Activated CD4-positive, alpha-beta T cell treated with anti-CD3 and anti-CD28 coated beads, Interleukin-2, amount 50 U/mL, for 48 hours (primary cell): ENCODE results near the gene TAGLN3.

Experiments
- DNase-seq, 2 experiments: peaks; one replicate each; pipeline ENCODE4 v3.0.0-alpha.2; 2020

Gene TAGLN3

DNA sequence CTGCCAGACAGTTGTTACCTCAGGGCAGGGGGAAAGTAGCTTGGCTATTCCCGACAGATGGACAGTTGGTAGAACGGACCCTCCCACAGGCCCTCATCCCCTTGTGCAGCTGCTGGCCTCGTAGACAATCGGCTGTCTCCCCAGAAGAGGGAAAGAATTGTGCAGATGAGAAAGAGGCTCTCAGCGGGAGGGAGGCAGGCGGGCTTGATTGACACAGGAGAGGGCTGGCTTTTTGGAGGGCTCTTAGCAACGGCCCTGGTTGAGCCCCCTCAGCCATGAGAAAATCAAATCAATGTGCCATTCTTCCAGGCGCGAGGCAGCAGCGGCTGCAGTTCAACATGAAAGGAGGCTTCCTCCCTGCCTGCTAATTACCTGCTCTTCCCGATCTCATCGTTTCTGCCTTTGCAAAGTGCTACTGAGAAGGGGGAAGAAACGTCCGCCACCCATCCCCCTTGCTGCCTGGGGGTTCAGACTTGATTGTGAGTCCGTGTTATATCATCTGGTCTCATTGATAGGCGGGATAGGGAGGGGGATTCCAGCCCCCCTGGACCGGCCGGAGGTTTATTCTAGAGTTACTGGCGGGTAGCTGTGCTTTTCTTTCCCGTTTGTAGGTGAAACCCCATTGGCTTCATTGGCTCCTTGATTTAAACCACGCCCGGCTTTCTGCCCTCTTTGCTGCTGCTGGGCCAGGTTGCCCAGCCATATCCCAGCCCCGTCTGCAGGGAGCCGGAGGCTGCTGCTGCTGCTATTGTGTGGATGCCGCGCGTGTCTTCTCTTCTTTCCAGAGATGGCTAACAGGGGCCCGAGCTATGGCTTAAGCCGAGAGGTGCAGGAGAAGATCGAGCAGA lies at the start of gene TAGLN3:
Gene TAGLN3, plus strand, starts transcription at position 287 of the 848 bp plus-strand sequence. Its CDS starts 501 bp downstream, at position 788.
- DNase-seq, result no peak

DNA sequence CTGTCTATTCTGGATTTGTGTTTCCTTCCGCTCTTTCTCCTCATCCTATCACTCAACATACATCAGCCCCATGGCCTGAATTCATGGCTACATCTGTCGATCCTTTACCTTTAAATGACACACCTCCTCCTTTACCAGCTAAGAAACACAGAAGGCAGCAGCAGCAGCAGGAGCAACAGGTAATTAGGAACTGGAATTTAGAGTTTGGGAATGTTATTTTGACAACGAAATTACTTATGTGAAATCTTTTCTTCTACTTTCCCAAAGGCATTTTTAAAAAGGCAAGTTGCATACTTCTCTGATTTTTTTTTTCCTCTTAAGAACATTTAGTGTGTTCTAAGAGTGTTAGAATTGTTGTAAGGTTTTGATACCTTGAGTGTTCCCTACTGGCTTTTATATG lies 49.0 kb upstream of the TAGLN3 start:
- no peak for DNase-seq

GRCh38 chr3:111951032-111951431 lies 47.7 kb upstream of the TAGLN3 start:
- no peak for DNase-seq

DNA sequence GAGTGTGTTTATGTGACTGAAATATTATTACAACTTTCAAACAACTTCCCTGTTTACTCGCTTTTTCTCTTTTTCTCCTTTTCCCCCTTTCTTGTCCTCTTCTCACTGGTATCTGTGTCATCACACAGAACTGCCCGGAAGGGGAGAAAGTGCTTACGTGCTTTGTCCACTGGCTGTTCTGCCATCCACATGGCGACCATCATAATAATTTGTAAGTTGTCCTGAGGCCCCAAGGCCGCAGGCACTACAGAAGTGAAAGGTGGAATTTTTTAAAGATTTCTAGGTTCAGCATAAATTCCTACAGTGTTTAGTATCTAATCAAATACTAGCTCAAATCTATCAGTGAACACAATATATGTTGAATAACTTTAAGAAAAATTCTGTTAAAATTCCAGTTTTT lies 46.6 kb upstream of the TAGLN3 start:
- no peak for DNase-seq

DNA sequence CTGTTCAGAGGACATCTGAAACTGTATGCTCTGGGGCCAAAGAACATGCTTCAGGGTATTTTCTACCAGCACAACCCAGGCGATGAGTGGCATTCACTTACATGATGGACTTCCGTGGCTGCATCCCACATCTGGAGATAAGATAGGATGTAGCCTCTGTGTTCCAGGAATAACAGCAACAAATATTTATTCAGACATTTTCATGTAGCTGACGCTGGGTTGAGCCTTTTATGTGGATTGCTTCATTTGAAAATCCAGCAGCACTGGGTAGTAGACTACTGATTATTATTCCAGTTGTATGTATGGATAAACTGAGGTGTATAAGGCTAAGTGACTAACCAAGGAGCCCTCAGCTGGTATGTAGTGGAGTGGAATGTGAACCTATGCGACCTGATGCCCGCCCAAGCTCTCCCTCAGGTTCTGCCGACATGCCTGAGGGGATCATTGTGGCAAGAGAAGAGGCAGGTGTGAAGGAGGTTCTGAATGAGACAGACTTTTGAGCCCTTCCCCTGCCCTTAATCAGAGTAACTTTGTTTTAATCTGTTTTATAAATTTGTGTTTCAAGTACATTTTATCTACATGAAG lies 45.8 kb upstream of the TAGLN3 start:
- no peak for DNase-seq

DNA sequence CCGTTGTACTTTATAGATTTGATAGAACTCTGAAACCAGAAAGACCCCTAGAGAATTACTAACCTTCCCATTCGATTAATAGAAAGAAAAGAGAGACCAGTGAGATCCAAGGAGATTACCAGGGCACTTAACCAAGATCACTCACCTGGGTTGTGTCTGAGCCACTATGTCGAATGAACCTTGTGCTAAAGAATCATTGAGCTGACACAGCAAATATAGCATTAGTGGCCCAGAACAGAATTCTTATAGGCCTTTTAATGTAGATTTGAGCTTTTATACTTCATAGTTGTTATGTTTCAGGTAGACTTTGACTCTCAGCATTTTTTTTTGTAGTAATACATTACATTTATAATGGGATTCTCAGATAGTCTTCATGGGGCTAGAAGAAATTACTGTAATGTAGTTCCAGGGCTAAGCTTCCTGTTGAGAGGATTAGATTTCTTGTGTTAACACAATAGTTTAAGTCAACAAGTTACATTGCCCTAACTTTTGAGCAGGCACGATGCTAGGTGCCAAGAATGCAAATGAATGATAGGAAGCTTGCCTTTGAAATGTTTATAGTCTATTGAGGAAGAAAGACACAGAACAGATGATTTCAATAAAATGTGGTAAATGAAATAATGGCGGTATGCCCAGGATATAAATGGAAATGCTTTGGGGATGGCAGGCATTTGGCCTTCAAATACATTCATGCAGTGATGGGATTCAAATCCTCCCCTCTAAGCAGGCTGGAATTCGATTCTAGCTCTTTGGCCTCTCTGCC lies 44.3 kb upstream of the TAGLN3 start:
- no peak for DNase-seq

DNA sequence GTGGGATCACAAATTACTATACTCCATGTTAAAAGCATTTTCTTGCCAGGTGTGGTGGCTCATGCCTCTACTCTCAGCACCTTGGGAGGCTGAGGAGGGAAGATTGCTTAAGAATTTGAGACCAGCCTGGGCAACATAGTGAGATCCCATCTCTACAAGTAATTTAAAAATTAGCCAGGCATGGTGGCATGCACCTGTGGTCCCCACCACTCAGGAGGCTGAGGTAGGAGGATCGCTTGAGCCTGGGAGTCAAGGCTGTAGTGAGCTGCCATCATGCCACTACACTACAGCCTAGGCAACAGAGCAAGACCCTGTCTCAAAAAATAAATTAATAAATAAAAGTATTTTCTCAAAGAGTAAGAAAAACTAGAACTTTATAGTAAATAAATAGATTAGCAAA lies 42.8 kb upstream of the TAGLN3 start:
- no peak for DNase-seq

DNA sequence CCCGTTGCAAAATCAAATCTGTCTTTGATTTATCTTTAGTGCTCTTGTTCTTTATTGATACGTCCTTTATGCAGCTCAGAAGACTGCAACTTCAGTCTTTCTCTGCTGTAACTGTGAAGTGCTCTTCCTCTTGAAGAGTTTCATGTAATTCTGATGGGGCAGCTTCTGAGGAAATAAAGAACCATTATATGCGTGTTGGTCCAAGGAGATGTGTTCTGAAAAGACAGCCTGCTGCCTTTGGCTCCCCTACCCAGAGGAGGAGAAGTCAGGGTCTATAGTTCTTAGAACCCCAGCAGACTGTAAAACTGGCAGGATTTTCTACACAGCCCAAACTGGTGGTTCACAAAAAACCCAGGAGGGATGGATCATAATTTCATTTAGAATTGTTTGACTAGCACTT lies 42.3 kb upstream of the TAGLN3 start:
- no peak for DNase-seq

DNA sequence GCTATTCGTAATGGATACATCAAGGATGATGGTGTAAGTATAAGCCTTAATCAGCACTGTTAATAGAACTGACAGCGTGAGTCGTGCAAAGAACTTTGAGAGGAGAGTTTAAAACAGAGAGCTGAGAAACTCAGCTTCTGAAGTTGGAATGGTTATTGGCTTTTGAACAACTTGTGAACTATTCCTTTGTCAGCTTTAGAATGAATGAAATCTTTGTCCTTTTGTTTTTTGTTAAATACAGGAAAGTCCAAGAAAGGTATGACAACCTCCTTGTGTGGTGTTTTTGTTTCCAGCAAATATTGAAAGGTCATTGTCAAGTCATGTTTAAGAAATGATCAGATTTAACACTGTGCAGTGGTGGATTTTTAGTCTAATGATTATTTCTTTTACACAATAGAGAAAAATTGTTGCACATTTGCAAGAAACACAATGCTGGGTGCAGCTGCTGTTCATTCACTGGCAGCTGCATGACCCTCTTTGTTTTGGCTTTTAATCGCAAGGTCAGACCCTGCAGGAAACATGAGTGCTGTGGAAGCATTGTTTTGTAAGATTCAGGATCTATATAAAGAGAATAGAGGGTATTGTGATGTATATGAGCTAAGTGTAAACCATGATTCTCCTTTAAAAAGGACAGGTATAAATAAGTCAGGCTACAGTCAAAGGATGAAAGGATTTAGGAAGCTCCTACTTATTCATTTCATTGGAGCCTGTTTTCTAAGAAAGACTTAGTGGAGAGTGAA lies 41.6 kb upstream of the TAGLN3 start:
- no peak for DNase-seq

DNA sequence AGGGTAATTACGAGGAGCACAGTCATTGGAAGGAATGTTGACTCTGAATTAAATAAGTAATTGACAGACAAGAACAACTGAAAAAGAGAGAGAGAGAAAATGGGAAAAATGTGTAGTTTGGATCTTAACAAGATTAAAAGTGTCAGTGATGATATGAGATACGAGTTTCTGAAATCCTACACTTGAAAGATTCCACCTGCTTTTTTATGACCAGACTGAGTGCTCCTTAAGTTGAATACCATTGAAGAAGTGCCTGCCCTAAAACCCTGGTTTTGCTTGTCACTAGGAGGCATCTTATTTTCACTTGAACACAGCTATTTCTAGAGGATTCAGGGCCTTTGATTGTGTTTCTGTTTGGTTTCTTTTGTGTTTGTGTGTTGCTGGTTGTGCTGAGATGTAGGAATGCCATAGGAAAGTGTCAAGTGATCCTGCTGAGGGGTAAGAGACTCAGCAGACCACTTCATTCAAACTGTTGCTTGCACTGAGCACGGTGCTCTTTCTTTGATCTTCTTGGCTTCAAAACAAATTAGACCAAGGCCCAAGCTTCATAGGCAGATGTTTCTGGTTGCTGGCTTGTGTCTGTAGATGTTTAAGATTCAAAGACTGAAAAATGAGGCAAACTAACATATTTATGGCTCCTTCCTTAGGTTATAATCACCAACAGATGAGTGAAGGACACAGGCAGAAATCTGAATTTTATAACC lies 37.1 kb upstream of the TAGLN3 start:
- no peak for DNase-seq

- no peak for DNase-seq
Measured at GRCh38 chr3:111963424-111963823, 35.3 kb upstream of the TAGLN3 start.

GRCh38 chr3:111965484-111965883 lies 33.2 kb upstream of the TAGLN3 start:
- no peak for DNase-seq

GRCh38 chr3:111967068-111967467 lies 31.7 kb upstream of the TAGLN3 start:
- DNase-seq, result no peak

GRCh38 chr3:111967651-111968274 lies 31.0 kb upstream of the TAGLN3 start:
- peak; percentile 87 to 90 for DNase-seq

GRCh38 chr3:111968319-111969054 lies 30.2 kb upstream of the TAGLN3 start:
- no peak for DNase-seq

GRCh38 chr3:111970376-111970775 lies 28.3 kb upstream of the TAGLN3 start:
- no peak for DNase-seq

DNA sequence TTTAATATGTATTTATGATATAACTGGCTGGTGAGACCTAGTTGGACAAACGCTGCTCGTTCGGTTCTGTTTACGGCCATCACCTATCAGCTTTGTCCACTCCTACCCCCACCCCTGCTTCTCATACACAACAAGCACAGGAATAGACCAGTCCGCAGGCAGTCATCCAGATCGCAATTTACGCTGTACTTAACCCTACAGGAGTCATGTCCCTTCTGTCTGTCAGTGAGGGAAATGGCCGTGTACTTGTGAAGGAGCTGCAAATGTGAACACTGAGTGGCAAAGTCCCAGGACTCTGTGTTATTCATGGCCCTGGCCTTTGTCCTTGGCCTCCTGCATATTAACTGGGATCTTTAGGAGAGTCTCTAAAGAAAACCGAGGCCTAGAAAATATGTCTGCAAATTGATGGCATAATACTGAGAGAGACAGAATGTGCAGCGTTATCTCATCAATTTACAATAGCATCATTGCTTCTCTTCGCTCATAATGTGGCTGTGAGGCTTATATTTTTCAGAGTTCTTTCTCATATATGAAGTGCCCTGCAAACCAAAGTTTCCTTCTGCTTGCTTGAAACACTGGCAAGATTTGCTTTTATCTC lies 27.1 kb upstream of the TAGLN3 start:
- DNase-seq, result no peak

- no peak for DNase-seq
Measured at GRCh38 chr3:111972891-111973290, 25.8 kb upstream of the TAGLN3 start.

DNA sequence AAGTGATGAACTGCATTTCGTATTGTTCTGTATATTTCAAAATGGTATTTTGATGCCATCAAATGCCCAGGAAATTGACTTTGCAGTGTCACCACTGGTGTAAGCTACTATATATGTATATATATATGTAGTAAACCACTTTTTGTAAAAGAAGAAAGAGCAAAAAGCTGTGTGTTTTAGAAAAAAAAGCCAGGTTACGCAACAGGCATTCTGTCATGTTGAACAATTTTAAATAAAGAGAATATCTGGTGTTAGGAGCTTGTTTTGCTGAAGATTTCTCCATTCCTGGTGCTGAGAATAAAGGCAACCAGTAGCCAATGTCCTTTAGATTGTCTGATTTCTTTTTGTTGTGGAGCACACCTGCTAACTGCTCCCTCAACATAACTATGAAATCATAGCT lies 23.6 kb upstream of the TAGLN3 start:
- no peak for DNase-seq

DNA sequence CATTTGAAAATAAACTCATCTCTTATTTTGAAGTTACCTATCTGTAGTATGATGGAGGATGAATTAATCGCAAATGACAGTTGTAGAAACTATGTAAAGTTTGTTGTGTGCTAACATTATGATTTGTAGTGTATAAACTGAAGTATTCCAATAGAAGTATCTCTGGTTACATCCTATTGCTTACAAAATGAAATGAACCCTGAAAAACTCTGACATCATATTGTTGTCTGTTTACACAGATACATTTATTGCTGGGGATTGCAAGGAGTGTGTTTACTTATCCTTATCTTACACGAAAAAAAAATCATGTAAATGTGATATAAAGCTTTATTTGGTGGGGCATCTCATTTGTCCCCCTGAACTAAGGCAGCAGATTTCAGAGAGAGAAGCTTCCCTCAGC lies 22.5 kb upstream of the TAGLN3 start:
- DNase-seq, result no peak
